GM10248 (cell line): ENCODE measurements around the gene AKAP5.

Experiments used
- CTCF ChIA-PET: fragments of 300-600 bp; sonication (Branson Sonifier 250); formaldehyde crosslinking; extraction: SDS; loops from one replicate; lab custom pipeline; 2021; ENCODE audit warnings: antibody characterized with exemption; lab: Yijun Ruan, JAX
- POLR2A ChIA-PET: fragments of 350-650 bp; sonication (Branson Sonifier 250); formaldehyde crosslinking; extraction: SDS; loops from one replicate; lab custom pipeline; 2020; ENCODE audit warnings: antibody characterized with exemption; lab: Yijun Ruan, JAX
- DNase-seq: peaks from one replicate; pipeline ENCODE4 v3.0.0; 2012; ENCODE audit errors: extremely low spot score
- TF ChIP-seq, protein P1 (sequence below): IDR thresholded peaks from 2 replicates; pipeline ENCODE4 v1.5.1; 2012; ENCODE audit warnings: mild to moderate bottlenecking, low read depth; ENCODE audit errors: extremely low read depth, missing control alignments, control extremely low read depth

Gene AKAP5

DNA sequence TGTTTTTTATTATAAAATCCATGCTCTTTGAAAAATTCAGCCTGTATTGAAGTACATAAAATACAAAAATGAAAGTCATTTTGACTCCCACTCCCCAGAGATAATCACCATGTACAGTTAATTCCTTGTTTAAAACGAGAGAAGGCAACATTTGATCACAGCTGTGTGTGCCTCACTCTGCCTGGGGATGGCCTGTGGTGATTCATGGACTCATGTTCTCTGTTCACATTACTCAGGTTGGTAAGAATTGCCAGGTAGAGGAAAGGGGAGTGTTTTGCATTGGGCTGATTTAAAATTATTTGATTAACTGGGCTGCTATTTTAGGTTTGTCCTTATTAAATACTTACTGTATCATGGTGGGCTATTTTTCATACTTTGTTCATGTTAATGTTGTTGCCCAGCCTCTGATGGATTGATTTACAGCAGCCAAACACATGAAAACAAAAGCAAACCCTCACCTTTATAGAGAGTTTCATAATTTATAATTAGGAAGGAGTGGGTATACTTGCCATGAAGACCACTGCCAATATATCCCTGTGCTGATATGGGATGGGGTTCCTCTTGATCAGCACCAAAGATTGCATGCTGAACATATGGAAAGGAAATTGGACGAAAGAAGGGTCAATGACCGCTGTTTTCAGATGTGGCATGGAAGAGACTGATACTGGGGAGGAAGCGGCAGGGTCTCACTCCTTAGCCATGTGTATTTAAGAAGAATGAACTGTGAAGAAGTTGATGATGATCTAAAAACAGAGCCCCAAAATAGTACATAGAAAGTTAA is 42.3 kb downstream of the AKAP5 start:
- CTCF ChIA-PET = interaction anchor here (0.9 to 6.3 kb wide), 6 partner anchors 16 to 164 kb away, joined by 3 to 56 read pairs (median 15); no protein-coding TSS in a partner anchor
- POLR2A ChIA-PET = interaction anchor here (0.7 kb wide), 1 partner anchor 33 kb away, joined by 3 read pairs; the partner anchor contains the start of gene HSPA2
- no peak for DNase-seq
- TF ChIP-seq, protein P1, sequence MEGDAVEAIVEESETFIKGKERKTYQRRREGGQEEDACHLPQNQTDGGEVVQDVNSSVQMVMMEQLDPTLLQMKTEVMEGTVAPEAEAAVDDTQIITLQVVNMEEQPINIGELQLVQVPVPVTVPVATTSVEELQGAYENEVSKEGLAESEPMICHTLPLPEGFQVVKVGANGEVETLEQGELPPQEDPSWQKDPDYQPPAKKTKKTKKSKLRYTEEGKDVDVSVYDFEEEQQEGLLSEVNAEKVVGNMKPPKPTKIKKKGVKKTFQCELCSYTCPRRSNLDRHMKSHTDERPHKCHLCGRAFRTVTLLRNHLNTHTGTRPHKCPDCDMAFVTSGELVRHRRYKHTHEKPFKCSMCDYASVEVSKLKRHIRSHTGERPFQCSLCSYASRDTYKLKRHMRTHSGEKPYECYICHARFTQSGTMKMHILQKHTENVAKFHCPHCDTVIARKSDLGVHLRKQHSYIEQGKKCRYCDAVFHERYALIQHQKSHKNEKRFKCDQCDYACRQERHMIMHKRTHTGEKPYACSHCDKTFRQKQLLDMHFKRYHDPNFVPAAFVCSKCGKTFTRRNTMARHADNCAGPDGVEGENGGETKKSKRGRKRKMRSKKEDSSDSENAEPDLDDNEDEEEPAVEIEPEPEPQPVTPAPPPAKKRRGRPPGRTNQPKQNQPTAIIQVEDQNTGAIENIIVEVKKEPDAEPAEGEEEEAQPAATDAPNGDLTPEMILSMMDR = no peak

DNA sequence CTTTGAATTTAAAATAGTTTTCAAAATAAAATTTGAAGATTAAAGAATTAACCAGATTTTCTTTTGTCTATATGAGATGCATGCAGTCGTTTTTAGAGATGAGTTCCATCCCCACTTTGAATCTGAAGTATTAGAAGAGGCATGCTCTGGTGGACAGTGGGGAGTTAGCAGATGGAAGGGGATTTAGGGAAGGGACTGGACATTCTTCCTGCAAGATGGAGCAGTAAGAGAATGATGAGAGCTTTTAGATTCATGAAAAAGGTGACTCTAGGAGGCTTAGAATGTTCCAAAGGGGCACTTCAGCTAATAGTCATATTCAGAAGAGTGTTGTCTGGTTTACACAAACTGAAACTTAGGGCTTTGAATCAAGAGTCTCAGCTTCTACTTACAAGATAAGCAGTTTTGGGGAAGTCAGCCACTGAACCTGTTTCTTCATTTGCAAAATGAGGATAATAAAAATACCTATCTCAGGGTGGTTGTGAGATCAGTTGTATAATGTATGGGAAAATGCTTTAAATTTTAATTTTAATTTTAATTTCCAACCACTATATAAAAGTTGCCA is 43.0 kb downstream of the AKAP5 start:
- DNase-seq = peak; percentile 60
- TF ChIP-seq, protein P1 = no peak
- CTCF ChIA-PET = interaction anchor here (0.9 to 6.3 kb wide), 7 partner anchors 15 to 165 kb away, joined by 3 to 56 read pairs (median 8); no protein-coding TSS in a partner anchor
- POLR2A ChIA-PET = interaction anchor here (0.7 kb wide), 1 partner anchor 32 kb away, joined by 3 read pairs; the partner anchor contains the start of gene HSPA2

DNA sequence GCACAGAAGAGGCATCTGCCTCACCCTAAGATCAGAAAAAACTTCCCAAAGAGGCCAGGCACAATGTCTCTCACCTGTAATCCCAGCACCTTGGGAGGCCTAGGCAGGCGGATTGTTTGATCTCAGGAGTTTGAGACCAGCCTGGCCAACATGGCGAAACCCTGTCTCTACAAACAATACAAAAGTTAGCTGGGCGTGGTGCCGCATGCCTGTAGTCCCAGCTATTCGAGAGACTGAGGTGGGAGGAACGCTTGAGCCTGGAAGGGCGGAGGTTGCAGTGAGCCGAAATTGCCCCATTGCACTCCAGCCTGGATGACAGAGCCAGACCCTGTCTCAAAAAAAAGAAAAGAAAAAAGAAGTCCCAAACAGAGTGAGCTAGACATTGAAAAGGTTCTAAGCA is 43.7 kb downstream of the AKAP5 start:
- no peak for DNase-seq
- ChIA-PET POLR2A (no interaction called here), CTCF (interaction anchor here (0.9 to 6.3 kb wide), 6 partner anchors 14 to 166 kb away, joined by 3 to 56 read pairs (median 15); no protein-coding TSS in a partner anchor)
- TF ChIP-seq, protein P1 = no peak

DNA sequence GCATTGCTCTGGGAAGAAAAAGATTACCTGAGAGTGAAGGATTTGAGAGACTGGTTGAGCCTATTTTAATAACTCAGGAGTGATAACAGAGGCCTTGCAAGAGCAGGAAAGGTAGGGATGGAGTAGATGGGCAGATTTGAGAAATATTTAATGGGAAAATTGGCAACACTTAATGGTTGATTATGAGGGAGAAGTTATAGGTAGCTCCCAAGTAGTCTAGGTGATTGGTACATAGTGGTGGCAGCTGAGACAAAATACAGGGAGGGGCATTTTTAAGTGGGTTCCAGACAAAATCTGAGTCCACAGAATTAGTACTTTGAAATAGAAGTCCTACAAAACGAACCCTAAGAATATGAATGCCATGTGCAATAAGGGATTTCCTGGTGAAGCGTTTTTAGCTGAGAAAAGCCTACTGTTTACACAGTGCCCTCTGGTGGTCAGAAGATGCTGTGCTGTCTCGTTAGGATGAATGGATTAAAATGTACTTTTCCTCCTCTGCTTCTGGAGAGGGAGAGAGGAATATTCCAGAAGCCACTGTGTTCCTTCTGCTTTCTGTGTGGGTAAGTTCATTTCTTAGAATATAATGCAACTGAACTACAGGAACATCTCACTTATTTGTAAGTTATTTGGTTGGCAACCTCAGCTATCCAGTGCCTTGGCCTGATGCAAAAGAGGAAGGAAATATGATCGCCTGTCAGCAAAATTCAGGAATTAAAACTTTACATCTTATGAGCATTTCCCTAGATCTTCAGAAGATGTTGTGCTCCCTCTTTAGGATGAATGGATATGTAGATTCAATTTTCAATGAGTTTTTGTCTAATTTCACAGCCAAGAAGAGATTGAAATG is 45.7 kb downstream of the AKAP5 start:
- peak; percentile 31 for DNase-seq
- ChIA-PET POLR2A (interaction anchor here (0.7 to 1.2 kb wide), 2 partner anchors 19 to 29 kb away, joined by 3 read pairs; partner anchors contain the start of gene HSPA2), CTCF (interaction anchor here (0.6 to 6.3 kb wide), 25 partner anchors 9 to 168 kb away, joined by 3 to 56 read pairs (median 5); partner anchors contain the start of genes HSPA2 and MTHFD1)
- TF ChIP-seq, protein P1 = peak; percentile 89

DNA sequence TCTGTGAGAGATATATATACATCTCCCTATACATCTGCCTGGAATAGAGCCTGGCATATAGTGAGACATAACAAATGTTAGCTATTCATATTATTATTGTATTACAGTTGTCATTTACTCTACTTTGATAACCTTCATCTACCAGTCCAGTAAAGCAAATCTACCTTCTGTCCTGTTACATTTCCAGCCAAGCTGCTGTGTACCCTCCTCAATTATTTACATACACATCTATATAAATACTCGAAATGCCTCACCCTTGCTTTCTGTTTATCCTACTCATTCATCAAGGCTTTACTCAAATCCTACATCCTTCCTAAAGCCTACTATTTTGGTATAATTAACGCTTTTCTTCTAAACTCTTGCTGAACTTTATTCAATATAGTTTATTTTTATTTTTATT is 48.0 kb downstream of the AKAP5 start:
- POLR2A ChIA-PET = no interaction called here
- no peak for DNase-seq
- TF ChIP-seq, protein P1 = no peak
- CTCF ChIA-PET = interaction anchor here (6.3 kb wide), 1 partner anchor 10 kb away, joined by 56 read pairs; no protein-coding TSS in a partner anchor
